Stomach (tissue), 4 donors: ENCODE results near the gene RPL12.

ENCODE experiments used
- CTCF ChIP-seq, 7 experiments: fragments of 450-650 bp in 4 of 7; fragments of 200-600 bp in 3 of 7; sonication (generic) in 3 of 7; IDR thresholded peaks; one replicate each; pipeline ENCODE4 v1.5.1; 2016 to 2019; ENCODE audit warnings: antibody characterized with exemption in 7 of 7, control low read depth in 2 of 7, mild to moderate bottlenecking in 1 of 7
- EP300 ChIP-seq: sonication (generic); formaldehyde crosslinking; IDR thresholded peaks from one replicate; pipeline ENCODE4 v1.6.1; 2017; ENCODE audit warnings: antibody characterized with exemption

DNA sequence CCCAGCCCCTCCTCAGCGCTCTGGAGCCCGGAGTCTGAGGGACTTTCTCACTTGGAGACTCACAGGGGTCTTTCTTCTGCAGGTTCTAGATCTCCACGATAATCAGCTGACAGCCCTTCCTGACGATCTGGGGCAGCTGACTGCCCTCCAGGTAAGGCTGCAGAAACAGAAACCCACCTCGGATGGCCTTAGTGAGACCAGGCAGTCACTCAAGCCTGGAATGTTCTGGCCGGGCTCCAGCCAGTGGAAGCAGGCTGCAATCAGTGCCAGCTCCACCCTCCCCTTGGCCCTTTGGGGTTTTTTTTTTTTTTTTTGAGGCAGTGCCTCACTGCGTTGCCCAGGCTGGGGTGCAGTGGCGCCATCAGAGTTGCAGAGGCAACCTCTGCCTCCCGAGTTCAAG is 7.7 kb upstream of the RPL12 start:
- TF ChIP-seq EP300 (no peak), CTCF (IDR thresholded peaks at IDR 0.05) (no peak)
